Right lobe of liver (tissue), 4 donors: ENCODE data around the gene NIPA2.

ENCODE experiments used
- POLR2A ChIP-seq: fragments of 450-650 bp; IDR thresholded peaks from one replicate; pipeline ENCODE4 v1.6.1; 2017; ENCODE audit warnings: antibody characterized with exemption, mild to moderate bottlenecking
- TF ChIP-seq, protein P1 (sequence below), 4 donors: fragments of 200-600 bp in 3 of 4; fragments of 450-650 bp in 1 of 4; IDR thresholded peaks; one replicate each; pipeline versions ENCODE4 v1.5.1 to v1.8.0; 2016 to 2022; ENCODE audit warnings: antibody characterized with exemption in 4 of 4, mild to moderate bottlenecking in 2 of 4
- donor health status: DM: no; HTN: no; CAD: no.
- donor health status: DM: no; HTN: no; CAD: no.
- donor health status: DM: no; HTN: yes; CAD: no.

DNA sequence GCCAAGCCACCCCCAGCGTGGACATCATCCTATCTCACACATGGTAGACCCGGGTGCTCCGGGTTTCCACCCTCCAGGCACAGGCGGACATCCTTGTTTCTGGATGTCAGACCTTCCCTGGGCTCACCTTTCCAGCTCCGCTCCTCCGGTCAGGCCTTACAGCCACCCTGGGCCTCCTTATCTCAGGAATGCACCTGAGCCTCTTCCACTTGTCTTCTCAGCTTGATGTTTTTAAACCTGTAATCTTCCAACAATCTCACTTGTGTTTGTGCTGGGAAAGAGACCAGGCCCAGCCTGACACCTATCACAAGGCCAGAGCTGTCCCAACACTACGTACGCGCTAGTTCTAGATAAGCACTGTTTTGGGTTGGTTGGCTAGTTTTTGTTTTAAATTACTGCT, 53.9 kb downstream of the NIPA2 start:
- TF ChIP-seq, protein P1, sequence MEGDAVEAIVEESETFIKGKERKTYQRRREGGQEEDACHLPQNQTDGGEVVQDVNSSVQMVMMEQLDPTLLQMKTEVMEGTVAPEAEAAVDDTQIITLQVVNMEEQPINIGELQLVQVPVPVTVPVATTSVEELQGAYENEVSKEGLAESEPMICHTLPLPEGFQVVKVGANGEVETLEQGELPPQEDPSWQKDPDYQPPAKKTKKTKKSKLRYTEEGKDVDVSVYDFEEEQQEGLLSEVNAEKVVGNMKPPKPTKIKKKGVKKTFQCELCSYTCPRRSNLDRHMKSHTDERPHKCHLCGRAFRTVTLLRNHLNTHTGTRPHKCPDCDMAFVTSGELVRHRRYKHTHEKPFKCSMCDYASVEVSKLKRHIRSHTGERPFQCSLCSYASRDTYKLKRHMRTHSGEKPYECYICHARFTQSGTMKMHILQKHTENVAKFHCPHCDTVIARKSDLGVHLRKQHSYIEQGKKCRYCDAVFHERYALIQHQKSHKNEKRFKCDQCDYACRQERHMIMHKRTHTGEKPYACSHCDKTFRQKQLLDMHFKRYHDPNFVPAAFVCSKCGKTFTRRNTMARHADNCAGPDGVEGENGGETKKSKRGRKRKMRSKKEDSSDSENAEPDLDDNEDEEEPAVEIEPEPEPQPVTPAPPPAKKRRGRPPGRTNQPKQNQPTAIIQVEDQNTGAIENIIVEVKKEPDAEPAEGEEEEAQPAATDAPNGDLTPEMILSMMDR (IDR thresholded peaks at IDR 0.05): no peak
- TF ChIP-seq POLR2A: no peak
